Measurements from ENCODE around the gene VIPR2. TPM values are rescaled to one million over a fixed set of nuclear protein-coding genes. Genes with fewer than 3 reads are reported as not detected.
A peak's percentile ranks its signal among the peaks of the same experiment; 100 is the strongest.

Gene VIPR2
- total RNA-seq, 4 donors from 2014 or later = 0.59 to 0.64 (median 0.60) TPM; not detected in 1

GRCh38 chr7:158992759-158993158 lies 151.9 kb downstream of the VIPR2 start:
- 23% methylated on average over 23 of the region's 28 CpGs for WGBS
- Histone ChIP-seq H3K4me3 (no peak overlapping the region), H3K4me1 (peaks cover 3% of the 10 kb centered on the region), H3K27ac (no peak overlapping the region), H3K27me3 (peaks cover 80% of the 10 kb centered on the region), H3K36me3 (no peaks in the 10 kb centered on the region), H3K9me3 (no peaks in the 10 kb centered on the region)
- no peak for TF ChIP-seq POLR2AphosphoS5 (IDR thresholded peaks at IDR 0.05)
- TF ChIP-seq CTCF (IDR thresholded peaks at IDR 0.05) = no peak
- TF ChIP-seq POLR2A (IDR thresholded peaks at IDR 0.05) = no peak
- TF ChIP-seq EP300 (IDR thresholded peaks at IDR 0.05) = no peak
- DNase-seq (ENCODE audit: low spot score in 2 of 2) = no peak

- Histone ChIP-seq H3K4me1 (peaks cover under 1% of the 10 kb centered on the region), H3K27ac (no peak overlapping the region), H3K9me3 (no peaks in the 10 kb centered on the region), H3K27me3 (peaks cover 72% of the 10 kb centered on the region), H3K36me3 (no peaks in the 10 kb centered on the region), H3K4me3 (no peak overlapping the region)
- no peak for TF ChIP-seq POLR2A (IDR thresholded peaks at IDR 0.05)
- TF ChIP-seq CTCF (IDR thresholded peaks at IDR 0.05) = no peak
- TF ChIP-seq EP300 (IDR thresholded peaks at IDR 0.05) = no peak
- no peak for TF ChIP-seq POLR2AphosphoS5 (IDR thresholded peaks at IDR 0.05)
- 50% methylated on average over 16 of the region's 21 CpGs for WGBS
- no peak for DNase-seq (ENCODE audit: low spot score in 2 of 2)
Observed at GRCh38 chr7:158991824-158992621, 152.6 kb downstream of the VIPR2 start.

GRCh38 chr7:158988996-158989395 lies 155.7 kb downstream of the VIPR2 start:
- H3K36me3 ChIP-seq = no peaks in the 10 kb centered on the region
- 54% methylated on average over 2 of the region's 2 CpGs for WGBS
- no peak overlapping the region for H3K27ac ChIP-seq
- DNase-seq (ENCODE audit: low spot score in 2 of 2) = no peak
- H3K27me3 ChIP-seq = peaks cover 44% of the 10 kb centered on the region
- H3K9me3 ChIP-seq = no peaks in the 10 kb centered on the region
- TF ChIP-seq EP300 (IDR thresholded peaks at IDR 0.05) = no peak
- no peak for TF ChIP-seq POLR2AphosphoS5 (IDR thresholded peaks at IDR 0.05)
- no peak for TF ChIP-seq CTCF (IDR thresholded peaks at IDR 0.05)
- no peak for TF ChIP-seq POLR2A (IDR thresholded peaks at IDR 0.05)
- no peaks in the 10 kb centered on the region for H3K4me1 ChIP-seq
- H3K4me3 ChIP-seq = no peak overlapping the region

- no peak for DNase-seq (ENCODE audit: low spot score in 2 of 2)
- WGBS = 78% methylated on average over 2 of the region's 2 CpGs
Observed at GRCh38 chr7:158988302-158988862, 156.3 kb downstream of the VIPR2 start.

More at GRCh38 chr7:158988302-158988862, 156.3 kb downstream of the VIPR2 start:
- Histone ChIP-seq H3K4me3 (no peak overlapping the region), H3K27ac (no peak overlapping the region), H3K4me1 (no peaks in the 10 kb centered on the region), H3K27me3 (peaks cover 38% of the 10 kb centered on the region), H3K9me3 (peaks cover under 1% of the 10 kb centered on the region), H3K36me3 (no peaks in the 10 kb centered on the region)
- TF ChIP-seq CTCF (IDR thresholded peaks at IDR 0.05) (peak in 1 of 2 donors; percentile 8), EP300 (IDR thresholded peaks at IDR 0.05) (no peak)

Measured in suprapubic skin (tissue), 4 donors.